NT2/D1 (cell line): ENCODE measurements around the gene ICAM3.

Experiments used
- SUZ12 ChIP-seq: IDR thresholded peaks from 2 replicates; pipeline ENCODE4 v1.6.1; 2011; ENCODE audit not compliant: insufficient read length, insufficient read depth; ENCODE audit errors: extremely low read depth
- YY1 ChIP-seq: IDR thresholded peaks from 2 replicates; pipeline ENCODE4 v1.6.1; 2011; ENCODE audit not compliant: insufficient read length, insufficient read depth
- ZNF274 ChIP-seq: IDR thresholded peaks from 2 replicates; pipeline ENCODE4 v1.6.1; 2011; ENCODE audit warnings: mild to moderate bottlenecking, low read depth, low read length

- no peak for TF ChIP-seq ZNF274
- TF ChIP-seq SUZ12, result no peak
- no peak for TF ChIP-seq YY1
Measured at GRCh38 chr19:10374931-10375330, 35.5 kb upstream of the ICAM3 start.
